T follicular helper cell (primary cell): Measurements from ENCODE around the gene DMRTB1.
A peak's percentile ranks its signal among the peaks of the same experiment; 100 is the strongest.

Source experiments
- DNase-seq: peaks from one replicate; pipeline ENCODE4 v3.0.0-alpha.2; 2020; ENCODE audit warnings: low read depth

The DMRTB1 gene

DNA sequence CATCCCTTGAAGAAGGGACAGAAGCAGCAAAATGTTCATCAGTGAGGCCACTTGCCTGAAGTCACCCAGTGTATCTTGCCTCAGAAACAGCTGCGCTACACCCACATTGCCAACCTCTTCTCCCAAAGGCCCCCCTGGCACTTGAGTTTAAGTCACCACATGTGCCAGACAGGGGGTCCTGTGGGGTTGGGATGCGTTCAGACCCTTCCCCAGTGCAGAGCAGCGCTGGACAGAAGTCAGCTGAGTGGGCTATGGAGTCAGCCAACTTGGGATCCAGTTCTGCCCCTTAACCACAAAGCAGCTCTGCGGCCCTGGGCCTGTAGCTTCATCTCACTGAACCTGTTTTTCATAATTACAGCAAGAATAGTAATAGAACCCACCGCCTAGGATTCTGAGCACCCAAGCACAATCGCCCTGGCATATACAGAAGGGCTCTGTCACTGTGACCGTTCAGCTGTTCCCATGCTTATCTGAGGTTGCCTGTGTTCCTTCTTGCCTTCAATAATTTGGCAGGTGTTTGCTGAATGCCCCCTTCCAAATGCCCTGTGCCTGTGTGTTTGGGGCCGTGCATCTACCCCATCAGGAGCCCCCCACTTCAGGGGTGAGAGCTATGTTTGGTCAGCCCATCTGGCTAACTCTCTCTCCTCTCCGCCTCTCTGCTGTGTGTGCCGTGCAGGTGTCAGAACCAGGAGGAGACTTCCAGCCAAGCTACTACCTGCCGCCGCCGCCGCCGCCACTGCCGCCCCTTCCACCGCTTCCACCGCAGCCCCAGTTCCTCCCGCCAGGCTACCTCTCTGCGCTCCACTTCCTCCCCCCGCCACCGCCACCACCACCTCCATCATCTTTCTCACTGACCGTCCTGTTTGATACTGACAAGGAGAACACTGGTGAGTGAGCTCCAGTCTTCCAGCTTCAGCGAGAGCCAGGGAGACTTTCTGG, 5.0 kb downstream of the DMRTB1 start:
- DNase-seq = no peak

DNA sequence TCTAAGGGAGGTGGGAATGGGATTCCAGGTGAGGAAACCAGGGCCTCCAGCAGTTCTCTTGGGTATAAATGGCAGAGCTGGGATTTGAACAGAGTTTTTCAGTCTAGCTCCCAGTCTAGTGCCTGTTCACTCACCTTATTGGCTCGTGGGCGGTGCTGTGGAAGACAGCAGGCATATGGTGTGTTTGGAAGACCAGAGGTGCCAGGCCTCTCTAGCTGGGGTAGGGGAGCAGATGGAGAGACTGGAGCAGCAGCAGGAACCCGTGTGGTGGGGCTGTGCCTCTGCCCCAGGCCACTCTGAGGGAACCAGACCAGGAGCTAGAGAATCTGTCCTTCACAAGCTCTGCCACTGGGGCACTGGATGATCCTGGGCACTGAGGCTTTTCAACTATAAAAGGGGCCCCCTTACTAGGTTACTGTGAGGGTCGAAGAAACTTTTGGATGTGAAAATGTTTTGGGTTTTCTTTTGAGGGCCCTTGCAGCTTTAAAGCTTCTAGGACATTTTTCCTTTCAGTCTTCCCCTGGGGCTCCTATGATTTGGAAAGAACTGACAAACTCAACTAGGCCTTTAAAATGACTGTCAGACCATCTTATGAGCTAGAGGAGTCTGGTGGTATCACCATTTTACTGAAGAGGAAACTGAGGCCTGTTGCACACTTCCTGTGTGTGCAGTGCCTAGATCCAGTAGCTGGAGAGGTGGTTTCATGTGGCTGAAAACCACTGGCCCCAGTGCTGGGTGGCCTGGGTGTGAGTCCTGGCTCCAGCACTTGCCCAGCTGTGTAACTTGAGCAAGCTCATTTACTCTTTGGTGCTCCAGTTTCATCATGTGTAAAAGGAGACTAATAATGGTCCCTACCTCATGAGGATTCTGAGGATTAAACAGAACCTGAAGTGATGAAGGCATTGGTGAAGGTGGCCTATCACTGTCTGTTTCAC, 6.1 kb downstream of the DMRTB1 start:
- no peak for DNase-seq

DNA sequence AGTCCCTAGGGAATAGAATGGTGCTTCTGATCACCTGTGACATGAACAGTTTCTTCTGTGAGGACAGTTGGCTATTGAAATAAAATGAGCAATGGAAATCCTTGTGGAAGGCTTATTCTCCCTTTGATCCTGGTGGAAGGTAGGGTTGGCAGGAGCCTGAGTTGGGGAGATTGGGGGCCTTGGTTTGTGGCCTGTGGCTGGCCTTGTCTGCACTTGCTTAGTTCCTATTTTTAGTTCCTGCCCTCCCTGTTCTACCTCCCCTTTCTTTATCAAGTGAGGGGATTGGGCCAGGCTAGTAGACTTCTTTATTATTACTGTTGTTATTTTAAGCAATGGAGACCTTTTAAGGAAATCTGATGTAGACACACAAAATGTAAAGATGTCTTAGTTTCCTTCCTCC, 8.2 kb downstream of the DMRTB1 start:
- DNase-seq = no peak

DNA sequence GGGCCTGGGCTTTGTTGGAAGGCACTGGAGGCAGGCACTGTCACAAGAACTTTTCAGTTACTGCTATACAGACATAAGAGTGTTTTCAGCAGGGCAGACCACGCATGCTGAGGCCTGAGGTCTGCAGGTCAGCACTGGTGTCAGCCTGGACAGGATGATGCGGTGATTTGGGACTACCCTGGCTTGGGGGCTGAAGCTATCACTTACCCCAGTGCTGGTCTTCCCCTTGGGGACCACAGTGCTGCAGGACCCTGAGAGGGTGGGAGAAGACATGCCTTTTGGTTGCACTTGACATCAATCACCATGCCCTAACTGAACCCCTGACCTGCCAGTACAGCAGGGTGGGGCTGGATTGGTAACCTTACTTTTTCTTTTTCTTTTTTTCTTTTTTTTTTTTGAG, 9.2 kb downstream of the DMRTB1 start:
- DNase-seq = no peak

DNA sequence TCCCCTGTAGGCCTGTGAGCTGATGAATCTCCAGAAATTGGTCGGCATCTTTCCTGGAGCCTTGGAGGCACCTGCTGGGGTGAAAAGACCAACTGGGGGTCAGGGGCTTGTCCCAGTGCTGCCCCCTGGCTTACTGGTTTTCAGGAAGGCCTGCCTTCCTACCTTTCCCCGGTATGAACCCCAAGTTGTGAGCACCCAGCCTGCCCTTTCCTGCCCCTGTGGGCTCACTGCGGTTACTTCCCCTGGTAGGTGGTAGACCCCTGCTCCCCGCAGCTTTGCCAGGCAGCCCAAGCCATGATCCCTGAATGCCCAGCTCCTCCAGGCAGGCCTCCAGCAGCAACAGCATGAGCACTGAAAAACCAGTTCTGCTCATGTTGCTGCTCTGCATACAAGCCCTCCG, 10.2 kb downstream of the DMRTB1 start:
- no peak for DNase-seq

DNA sequence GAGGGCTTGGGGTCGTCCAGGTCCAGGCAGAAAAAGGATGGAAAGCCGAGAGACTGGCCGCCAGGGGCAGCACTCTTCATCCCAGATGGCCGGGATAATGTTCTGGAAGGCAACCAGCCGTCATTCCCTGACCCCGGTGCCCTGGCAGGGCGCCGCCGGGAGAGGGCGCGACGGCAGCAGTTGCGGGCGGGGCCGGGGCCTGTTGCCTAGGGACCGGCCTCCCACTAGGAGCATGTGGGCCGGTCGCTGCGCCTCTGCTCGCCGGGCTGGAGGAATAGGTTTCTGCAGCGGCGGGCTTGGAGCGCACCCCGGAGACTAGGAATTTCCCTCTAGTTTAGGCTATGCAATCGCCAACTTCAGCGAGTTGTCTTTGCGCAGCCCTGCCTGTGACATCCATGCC, 11.0 kb downstream of the DMRTB1 start:
- no peak for DNase-seq

DNA sequence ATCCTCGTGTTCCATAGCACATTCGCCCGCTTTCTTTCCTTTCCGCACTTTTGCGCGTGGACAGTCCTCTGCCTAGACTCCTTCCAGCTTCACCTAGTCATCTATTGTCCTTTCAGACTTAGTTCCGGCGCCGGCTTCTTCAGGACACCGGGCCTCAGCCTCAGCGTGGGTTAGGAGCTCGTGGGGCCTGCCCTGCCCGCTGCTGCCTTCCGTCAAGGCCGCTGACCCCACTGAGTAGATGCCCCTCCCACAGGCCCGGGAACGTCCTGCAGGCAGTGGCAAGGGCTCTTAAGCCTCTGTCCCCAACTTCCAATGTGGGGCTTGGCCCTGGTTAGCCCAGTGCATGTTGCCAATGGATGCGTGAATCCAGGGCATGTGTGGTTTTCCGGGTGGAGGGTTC, 11.4 kb downstream of the DMRTB1 start:
- no peak for DNase-seq

DNA sequence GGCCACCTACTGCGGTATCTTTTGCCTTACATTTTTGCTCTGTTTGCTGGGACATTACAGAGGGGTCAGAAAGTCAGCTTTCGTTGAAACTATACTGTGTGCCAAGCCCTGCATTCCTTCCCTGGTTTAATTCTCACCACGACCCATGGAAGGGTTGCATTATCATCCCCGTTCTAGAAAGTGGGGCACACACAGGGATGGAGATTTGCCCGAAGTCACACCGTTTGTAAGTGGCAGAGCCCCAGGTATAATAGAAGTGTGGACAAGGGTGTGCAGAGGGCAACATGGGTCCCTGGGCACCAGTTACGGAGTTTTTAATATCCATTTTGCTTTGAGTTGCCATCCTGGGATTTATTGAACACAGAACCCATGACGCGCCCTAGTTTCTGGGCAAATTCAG, 11.8 kb downstream of the DMRTB1 start:
- DNase-seq = no peak

DNA sequence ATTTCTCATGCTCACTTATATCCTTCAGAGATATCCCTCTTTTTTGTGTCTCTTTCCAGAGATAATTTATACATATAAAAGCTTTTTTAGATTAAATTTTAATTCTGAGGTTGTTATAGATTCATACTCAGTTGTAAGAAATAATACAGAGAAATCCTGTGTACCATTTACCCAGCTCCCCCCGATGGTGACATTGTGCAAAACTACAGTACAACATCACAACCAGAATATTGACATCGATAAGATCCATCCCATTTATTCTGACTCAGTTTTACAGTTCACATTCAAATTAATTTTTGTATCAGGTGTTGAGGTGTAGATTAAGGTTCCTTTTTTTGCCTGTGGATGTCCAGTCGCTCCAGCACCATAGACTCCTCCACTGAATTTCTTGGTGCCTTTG, 14.3 kb downstream of the DMRTB1 start:
- no peak for DNase-seq

DNA sequence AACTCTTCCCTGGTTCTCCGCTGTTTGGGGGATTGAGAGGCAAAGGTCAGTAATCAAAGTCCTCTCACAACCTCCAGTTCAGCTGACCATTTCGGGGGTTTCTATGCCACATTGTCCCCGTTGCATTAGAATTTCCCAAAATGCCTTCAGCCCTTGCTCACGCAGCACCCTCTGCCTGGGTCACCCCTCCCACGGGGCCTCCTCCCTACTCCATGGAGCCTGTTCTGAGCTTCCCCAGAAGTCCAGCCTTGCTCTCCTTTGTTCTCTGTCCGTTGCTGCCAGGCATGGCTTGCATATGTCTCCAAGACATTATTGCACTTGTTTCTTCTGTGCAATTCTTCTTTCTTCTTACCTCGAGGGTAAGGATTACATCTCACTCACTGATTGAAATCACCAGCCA, 16.5 kb downstream of the DMRTB1 start:
- no peak for DNase-seq

DNA sequence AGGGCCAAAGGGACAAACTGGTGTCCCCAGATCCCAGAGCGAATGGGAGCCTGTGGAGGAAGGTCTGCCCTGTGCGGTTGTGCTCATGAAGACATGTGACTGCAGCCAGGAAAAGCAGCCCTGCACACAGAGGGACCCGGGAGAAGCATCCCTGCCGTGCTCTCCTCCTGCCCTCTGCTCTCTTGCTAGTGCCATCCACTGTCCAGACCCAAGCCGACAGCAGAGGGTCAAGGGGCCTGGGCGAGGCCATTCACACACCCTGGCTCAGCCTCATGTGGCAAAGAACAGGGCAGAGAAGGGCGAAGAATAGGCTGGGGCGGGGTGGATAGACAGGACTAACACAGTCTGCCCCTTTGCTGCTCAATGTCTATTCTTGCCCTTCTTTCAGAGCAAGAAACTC, 17.4 kb downstream of the DMRTB1 start:
- no peak for DNase-seq

DNA sequence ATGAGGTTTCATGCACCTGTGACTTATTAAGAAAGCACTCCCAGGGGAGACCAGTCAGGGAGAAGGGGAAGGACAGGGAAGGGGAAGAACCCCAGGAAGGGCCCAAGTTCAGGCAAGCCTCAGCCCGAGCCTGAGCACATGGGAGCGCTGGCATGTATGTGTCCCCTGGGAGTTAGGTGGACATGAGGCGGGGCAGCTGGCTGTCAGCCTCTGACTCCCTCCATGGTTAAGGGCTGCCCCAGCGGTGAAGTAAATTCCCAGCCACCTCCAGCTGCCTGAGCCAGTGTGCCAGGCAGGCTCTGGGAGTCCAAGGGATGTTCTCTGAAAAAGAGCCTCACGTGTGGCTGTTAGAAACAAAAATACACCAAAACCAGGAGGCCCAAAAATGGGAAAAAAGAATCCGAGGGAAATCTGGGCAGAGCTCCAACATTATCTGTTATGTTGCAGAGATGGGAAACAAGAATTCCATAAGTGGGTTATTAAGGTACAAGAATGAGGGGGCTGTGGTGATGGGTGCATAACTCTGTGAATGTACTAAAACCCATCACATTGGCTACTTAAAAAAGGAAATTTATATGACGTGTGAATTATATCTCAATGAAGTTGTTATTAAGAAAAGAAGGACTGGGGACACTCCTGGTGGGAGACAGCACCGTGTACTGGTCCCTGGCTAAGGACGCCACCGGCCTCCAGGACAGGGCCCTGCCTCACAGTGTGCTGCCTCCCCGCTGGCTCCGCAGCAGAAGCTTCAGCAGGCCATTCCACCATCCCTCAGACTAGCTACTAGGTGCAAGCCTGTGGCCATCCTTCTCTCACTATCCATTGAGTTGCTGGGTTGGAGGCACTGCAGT, 18.7 kb downstream of the DMRTB1 start:
- DNase-seq = no peak

DNA sequence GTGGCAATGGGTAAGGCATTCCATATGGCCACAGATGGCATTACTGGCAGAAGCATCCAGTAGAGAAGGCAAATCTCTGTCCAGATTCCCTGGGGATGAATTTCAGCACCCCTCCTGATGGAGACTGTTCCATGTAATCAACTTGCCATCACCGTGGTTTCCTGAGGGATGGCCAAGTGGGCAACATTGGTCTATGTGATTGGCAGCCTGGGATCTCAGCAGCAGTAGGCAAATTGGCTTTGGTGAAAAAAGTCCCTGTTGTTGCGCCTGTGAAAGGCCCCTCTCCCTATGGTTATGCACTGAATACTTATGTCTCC, 19.3 kb downstream of the DMRTB1 start:
- DNase-seq = no peak

DNA sequence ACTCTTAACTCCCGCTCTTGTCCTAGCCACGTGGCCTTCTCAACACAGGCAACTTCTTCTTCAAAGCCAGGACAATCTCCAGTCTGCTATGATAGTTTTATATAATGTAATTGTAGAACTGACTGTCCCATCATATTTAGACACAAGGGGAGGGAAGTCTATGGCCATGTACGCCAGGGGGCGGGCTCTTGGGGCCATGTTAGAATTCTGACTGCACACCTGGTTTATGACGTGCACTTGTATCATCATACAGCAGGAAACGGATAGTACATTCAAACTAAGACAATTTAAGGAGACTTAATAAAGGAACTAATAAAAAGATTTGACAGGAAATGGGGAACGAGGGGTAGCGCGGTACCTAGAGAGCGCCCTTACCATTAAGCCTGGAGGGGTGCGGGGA, 21.5 kb downstream of the DMRTB1 start:
- no peak for DNase-seq

DNA sequence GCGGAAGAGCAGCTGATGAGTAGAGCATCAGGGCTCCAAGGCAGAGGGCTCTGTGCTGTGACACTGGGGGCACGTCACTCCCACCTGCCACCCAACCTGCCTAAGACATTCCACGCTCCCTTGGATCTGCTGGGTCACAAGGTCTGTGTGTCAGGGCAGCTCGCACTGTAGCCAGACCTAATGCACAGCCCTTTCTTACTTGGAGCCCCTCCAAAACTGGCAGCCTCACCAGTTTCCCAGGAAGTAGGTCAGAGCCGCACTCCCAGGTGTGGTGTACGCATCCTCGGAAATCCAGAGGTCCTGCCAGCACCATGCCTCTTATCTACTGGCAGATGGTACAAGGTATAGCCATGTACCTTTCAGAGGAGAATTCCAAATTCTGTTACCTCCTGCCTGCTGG, 22.3 kb downstream of the DMRTB1 start:
- DNase-seq = no peak

DNA sequence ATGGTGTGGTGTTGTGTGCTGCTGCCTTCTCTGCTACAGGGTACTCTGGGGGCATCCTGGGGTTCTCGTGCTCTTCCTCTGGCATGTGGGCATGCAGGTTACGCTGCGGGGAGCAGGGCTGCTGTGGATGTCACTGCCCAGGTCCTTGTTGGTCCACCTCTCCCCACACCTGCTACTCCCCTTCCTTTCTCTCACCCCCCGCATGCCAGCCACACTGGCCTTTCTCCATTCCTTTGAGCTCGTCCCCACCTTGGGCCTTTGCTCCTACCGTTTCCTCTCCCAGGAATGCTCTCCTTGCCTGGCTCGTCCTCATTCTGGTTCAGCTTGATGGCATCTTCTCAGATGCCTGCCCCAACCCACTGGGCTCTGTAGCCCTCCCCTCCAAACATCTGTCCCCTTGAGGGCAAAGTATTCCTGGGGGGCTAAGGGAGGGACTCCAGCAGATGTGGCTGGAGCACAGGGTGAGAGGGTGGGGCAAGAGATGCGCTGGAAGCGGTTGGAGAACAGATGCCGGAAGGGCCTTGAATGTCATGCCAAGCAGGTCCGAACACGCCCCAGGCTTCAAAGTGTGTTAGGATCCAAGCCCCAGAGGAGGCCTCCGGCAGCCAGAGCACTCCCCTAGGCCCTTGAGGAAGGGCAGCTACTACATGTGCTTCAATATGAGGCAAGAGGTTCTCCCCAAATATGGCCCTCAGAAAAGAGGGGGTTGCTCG, 23.4 kb downstream of the DMRTB1 start:
- DNase-seq = no peak

DNA sequence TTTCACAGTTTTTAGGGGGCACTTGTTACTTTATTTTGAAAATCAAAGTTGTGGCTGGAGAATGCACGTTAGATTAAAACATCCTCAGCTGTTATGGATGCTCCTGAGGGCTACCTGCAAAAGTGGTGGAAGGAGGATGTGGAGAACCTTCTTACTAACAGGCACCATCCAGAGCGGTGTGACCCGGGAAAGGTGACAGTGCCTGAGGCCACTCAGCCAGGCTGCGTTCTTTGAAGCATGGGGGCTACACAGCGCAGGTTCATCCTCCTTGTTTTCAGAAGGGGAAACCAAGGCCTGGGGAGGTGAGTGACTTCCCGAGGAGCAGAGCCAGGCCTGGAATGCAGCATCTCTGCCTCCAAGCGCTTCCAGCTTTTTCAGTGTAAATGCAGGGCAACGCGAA, 24.0 kb downstream of the DMRTB1 start:
- no peak for DNase-seq

DNA sequence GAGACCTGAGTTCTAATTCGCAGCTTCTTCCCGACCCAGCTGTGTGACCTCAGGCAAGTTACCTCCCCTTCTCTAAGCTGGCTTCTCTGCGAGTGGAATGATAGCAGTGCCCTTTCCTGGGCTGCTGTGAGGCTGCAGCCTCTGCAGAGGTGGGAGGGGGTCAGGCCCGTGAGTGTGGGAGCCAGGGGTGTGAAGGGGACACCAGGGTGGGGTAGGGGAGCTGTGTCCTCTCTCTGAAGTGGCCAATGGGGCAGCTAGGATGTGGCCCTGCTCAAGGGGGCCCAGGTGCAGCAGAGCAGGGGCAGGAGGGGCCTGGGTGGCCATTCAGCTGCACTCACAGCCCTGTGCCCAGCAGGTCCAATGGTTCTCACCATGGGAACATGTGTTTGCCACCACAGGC, 24.5 kb downstream of the DMRTB1 start:
- DNase-seq = no peak

DNA sequence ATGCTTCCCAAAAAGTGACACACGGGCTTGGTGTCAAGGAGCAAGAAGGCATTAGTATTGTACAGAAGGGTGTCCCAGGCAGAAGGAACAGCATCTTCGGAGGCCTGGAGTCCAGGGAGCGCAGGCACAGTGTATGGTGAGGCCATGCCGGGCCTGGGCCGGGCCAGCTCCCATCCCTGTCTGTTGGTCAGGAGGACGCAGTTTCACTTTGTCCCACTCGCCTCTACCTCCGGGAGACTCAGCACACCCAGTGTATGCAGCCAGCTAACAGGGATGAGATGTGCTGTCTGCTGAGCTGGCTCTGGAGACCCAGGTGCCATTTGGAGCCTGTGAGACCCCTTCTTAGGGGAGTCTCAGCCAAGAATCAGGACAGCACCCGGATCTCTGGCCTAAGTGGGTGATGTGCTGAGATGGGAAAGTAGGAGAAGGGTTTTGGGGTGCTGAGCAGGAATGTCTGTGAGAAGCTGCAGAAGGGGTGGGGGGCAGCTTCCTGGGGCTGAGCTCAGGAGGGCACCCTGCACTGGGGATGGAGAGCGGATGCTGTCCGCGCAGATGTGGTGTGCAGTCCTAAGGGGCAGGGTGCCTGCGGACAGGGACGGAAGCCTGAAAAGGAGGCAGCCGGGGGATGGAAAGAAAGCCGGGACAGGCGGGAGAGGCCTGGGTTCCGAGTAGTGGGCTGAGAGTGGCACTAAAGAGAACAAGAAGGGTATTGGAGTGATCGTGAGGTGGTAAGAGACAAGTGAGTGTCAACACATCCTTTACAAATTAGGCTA, 25.7 kb downstream of the DMRTB1 start:
- DNase-seq = no peak

DNA sequence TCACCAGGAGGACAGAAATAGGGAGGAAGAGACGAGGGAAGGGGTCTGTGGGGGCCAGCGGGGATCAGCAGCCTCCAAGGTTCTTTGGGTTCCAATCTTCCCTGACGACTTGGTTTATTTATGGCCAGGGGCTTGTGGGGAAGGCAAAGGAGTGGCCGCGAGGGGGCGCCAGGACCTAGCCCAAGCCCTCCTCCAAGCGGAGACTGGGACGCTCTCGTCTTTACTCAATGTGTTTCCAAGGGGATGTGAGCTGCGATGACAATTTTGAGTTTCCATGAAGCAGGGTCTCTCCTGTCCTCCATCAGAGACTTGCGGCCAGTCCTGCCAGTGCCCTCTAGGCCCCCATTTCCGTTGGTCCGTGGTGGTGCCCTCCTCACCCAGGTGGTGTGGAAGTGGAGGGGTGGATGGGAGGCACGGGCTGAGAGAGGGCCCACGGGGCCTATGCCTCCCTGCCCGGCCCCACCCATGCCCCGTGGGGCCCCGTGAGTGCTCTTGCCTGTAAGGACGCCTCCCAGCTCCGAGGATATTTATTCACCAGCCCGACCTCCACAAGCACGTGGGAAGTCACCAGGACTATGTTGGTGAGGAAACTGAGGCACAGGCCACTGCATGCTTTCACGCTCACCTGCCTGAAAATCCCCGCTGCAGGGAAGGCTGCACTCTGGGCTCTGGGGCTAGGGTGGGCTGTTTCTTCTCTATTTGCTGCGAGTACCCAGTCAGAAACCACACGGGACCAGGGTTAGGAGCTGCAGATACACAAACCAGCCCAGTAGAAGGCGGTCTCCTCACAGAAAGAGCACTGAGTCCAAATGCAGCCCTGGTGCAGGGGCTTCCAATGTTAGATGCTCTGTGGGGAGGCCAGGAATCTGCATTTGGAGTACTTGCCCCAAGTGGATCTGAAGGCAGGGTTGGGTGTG, 26.5 kb downstream of the DMRTB1 start:
- peak; percentile 29 for DNase-seq
